NB4 (cell line): Measurements from ENCODE around the gene CHST11.

Source experiments
- DNase-seq: peaks from one replicate; pipeline ENCODE4 v3.0.0; 2010; ENCODE audit warnings: low read depth
- H3K4me3 ChIP-seq: one replicate; pipeline ENCODE4 v1.5.1; 2011; ENCODE audit warnings: mild to moderate bottlenecking, low read depth, low read length, moderate library complexity
- CTCF ChIP-seq: IDR thresholded peaks from one replicate; pipeline ENCODE4 v1.5.1; 2012; ENCODE audit warnings: low read depth, low read length
- MAX ChIP-seq: IDR thresholded peaks from 2 replicates; pipeline ENCODE4 v1.6.1; 2011; ENCODE audit warnings: low read depth, low read length
- MYC ChIP-seq: IDR thresholded peaks from 2 replicates; pipeline ENCODE4 v1.6.1; 2011; ENCODE audit warnings: low read depth, low read length
- POLR2A ChIP-seq: IDR thresholded peaks from 2 replicates; pipeline ENCODE4 v1.6.1; 2011; ENCODE audit warnings: mild to moderate bottlenecking; ENCODE audit not compliant: insufficient read length; ENCODE audit errors: extremely low read depth

Gene CHST11

GRCh38 chr12:104692557-104693218 lies 235.9 kb downstream of the CHST11 start:
- TF ChIP-seq POLR2A (no peak), MYC (no peak), CTCF (no peak), MAX (no peak)
- no peak for DNase-seq
- H3K4me3 ChIP-seq: no peak overlapping the region

GRCh38 chr12:104693493-104693892 lies 236.7 kb downstream of the CHST11 start:
- H3K4me3 ChIP-seq: no peak overlapping the region
- no peak for DNase-seq
- TF ChIP-seq CTCF (no peak), MAX (no peak), POLR2A (no peak)

GRCh38 chr12:104694161-104694560 lies 237.4 kb downstream of the CHST11 start:
- H3K4me3 ChIP-seq: no peak overlapping the region
- no peak for DNase-seq
- no peak for TF ChIP-seq CTCF
- TF ChIP-seq MYC: no peak
- TF ChIP-seq MAX: no peak
- TF ChIP-seq POLR2A: no peak

GRCh38 chr12:104694711-104695110 lies 238.0 kb downstream of the CHST11 start:
- no peak overlapping the region for H3K4me3 ChIP-seq
- no peak for TF ChIP-seq CTCF
- DNase-seq: no peak

- peak; percentile 61 for DNase-seq
- no peak overlapping the region for H3K4me3 ChIP-seq
- no peak for TF ChIP-seq POLR2A
- TF ChIP-seq CTCF: no peak
- TF ChIP-seq MAX: no peak
These were observed 238.9 kb downstream of the CHST11 start for GRCh38 chr12:104695453-104696148.

- no peak for TF ChIP-seq POLR2A
These were observed 240.4 kb downstream of the CHST11 start for GRCh38 chr12:104697186-104697585.

More at GRCh38 chr12:104697186-104697585, 240.4 kb downstream of the CHST11 start:
- H3K4me3 ChIP-seq: no peak overlapping the region
- no peak for DNase-seq
